K562 (cell line): ENCODE data around the gene PPOX. TPM values are rescaled to one million over a fixed set of nuclear protein-coding genes. Genes with fewer than 3 reads are reported as not detected.

Experiments
- ESRRA ChIP-seq: fragments of 450-650 bp; IDR thresholded peaks from 2 replicates; pipeline ENCODE4 v1.6.1; 2014; ENCODE audit warnings: low read depth, mild to moderate bottlenecking, moderate library complexity, borderline replicate concordance
- EWSR1 ChIP-seq: fragments of 450-650 bp; IDR thresholded peaks from 2 replicates; pipeline ENCODE4 v1.6.1; 2018; ENCODE audit warnings: borderline replicate concordance, mild to moderate bottlenecking, low read depth, moderate library complexity; ENCODE audit not compliant: partially characterized antibody
- GTF2E2 ChIP-seq: fragments of 200-800 bp; sonication (Bioruptor generic); IDR thresholded peaks from 2 replicates; pipeline ENCODE4 v1.6.1; 2016; ENCODE audit warnings: missing genetic modification characterization, missing compliant biosample characterization
- KDM4B ChIP-seq, 2 experiments: fragments of 450-650 bp in 1 of 2; sonication (generic) in 1 of 2; IDR thresholded peaks; 2 replicates each; pipeline ENCODE4 v1.6.1; 2016 to 2017; ENCODE audit warnings: borderline replicate concordance in 2 of 2, antibody characterized with exemption in 1 of 2, low read depth in 1 of 2, mild to moderate bottlenecking in 1 of 2
- POLR3A ChIP-seq: IDR thresholded peaks from 2 replicates; pipeline ENCODE4 v1.6.1; 2011; ENCODE audit warnings: borderline replicate concordance, mild to moderate bottlenecking, moderate library complexity; ENCODE audit not compliant: insufficient read length, insufficient read depth; ENCODE audit errors: extremely low read depth
- polyA plus RNA-seq, 8 experiments: library from polyadenylated mRNA; depleted of rRNA in 4 of 8; stranded (reverse) in 5 of 8; unstranded in 3 of 8; fragments of >200 nt; fragmentation: Nextera tagmentation in 2 of 8; fragmentation: Illumina TruSeq in 1 of 8; extraction: Ambion mirVana in 2 of 8; extraction: Trizol in 1 of 8; gene quantifications; 2 replicates each; pipeline versions ENCODE4 v1.2.1 to v1.2.3, GENCODE V29; 2011 to 2014; ENCODE audit warnings: inconsistent platforms in 1 of 8, missing spikeins in 1 of 8
- total RNA-seq, 7 experiments: library from RNA; depleted of rRNA in 6 of 7; stranded (reverse); fragments of >200 nt in 6 of 7; fragmentation: Illumina TruSeq in 2 of 7; extraction: Trizol in 2 of 7; gene quantifications; 2 replicates each; pipeline versions ENCODE4 v1.2.1 to v1.2.3, GENCODE V29; 2011 to 2021; ENCODE audit warnings: low replicate concordance in 1 of 7
- TF ChIP-seq, protein P1 (sequence below), 2 experiments: fragments of 450-650 bp in 1 of 2; sonication (generic) in 1 of 2; formaldehyde crosslinking in 1 of 2; IDR thresholded peaks; 2 replicates each; pipeline versions ENCODE4 v1.7.1 to v1.9.0; 2016 to 2022; ENCODE audit warnings: inconsistent platforms in 1 of 2, mild to moderate bottlenecking in 1 of 2, missing genetic modification reagents in 1 of 2
- TF ChIP-seq, protein P2 (sequence below): IDR thresholded peaks from 2 replicates; pipeline ENCODE4 v1.6.1; 2014; ENCODE audit warnings: antibody characterized with exemption

PPOX gene
- total and polyA plus RNA-seq, 9 of the 15 experiments (the other 6 are each of a cell fraction or from before 2014, with no cell fraction given): 17.0 to 57.1 (median 38.9) TPM

DNA sequence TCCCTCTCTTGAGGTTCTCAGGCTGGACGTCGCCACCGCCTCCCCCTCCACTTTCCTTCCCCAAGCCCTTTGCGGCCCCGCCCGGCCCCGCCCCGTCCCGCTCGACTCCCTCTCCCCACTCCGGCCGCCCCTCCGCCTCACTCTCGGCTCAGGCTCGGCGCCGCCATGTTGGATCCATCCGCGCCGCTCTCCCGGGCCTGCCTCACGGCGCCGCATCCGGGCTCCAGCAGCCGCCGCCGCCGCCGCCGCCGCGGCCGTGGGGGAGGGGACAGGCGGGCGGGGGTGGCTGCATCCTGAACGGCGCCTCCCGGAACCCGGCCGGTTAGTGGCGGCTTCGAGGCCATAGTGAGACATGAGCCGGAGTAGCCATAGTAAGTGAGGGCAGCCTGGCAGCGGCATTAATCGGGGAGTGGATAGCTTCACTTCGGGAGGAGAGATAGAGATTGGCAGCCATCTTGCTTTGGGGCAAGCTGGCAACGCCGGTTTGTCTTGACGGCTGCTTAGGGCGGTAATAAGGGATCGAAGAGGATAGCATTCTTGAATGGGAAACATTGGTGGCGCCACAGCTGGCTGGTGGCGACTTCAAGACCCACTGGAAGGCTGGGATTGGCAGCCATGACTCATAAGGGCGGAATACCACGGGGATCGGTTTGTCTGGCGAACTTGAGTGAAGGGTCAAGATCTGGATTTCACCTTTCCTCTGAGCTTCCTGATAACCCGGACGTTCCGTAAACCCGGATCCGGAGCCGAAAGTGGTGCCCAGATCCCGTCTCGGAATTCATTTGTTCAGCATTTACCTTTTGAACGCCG lies 33.6 kb upstream of the PPOX start, which contains the start of gene DEDD (continued):
- TF ChIP-seq, protein P1, sequence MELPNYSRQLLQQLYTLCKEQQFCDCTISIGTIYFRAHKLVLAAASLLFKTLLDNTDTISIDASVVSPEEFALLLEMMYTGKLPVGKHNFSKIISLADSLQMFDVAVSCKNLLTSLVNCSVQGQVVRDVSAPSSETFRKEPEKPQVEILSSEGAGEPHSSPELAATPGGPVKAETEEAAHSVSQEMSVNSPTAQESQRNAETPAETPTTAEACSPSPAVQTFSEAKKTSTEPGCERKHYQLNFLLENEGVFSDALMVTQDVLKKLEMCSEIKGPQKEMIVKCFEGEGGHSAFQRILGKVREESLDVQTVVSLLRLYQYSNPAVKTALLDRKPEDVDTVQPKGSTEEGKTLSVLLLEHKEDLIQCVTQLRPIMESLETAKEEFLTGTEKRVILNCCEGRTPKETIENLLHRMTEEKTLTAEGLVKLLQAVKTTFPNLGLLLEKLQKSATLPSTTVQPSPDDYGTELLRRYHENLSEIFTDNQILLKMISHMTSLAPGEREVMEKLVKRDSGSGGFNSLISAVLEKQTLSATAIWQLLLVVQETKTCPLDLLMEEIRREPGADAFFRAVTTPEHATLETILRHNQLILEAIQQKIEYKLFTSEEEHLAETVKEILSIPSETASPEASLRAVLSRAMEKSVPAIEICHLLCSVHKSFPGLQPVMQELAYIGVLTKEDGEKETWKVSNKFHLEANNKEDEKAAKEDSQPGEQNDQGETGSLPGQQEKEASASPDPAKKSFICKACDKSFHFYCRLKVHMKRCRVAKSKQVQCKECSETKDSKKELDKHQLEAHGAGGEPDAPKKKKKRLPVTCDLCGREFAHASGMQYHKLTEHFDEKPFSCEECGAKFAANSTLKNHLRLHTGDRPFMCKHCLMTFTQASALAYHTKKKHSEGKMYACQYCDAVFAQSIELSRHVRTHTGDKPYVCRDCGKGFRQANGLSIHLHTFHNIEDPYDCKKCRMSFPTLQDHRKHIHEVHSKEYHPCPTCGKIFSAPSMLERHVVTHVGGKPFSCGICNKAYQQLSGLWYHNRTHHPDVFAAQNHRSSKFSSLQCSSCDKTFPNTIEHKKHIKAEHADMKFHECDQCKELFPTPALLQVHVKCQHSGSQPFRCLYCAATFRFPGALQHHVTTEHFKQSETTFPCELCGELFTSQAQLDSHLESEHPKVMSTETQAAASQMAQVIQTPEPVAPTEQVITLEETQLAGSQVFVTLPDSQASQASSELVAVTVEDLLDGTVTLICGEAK (IDR thresholded peaks at IDR 0.05): peak; percentile 82
- TF ChIP-seq, protein P1 (CRISPR knock-in tag; IDR thresholded peaks at IDR 0.05): no peak
- TF ChIP-seq POLR3A (no peak), GTF2E2 (peak; percentile 63; the same call in 1 of the 2 replicates), KDM4B (IDR thresholded peaks at IDR 0.05; ENCODE audit: borderline replicate concordance in 2 of 2, low read depth in 1 of 2) (no peak; a peak in 1 of 4 replicates), ESRRA (peak; percentile 39; the same call in 1 of the 2 replicates), EWSR1 (no peak)
- TF ChIP-seq, protein P2, sequence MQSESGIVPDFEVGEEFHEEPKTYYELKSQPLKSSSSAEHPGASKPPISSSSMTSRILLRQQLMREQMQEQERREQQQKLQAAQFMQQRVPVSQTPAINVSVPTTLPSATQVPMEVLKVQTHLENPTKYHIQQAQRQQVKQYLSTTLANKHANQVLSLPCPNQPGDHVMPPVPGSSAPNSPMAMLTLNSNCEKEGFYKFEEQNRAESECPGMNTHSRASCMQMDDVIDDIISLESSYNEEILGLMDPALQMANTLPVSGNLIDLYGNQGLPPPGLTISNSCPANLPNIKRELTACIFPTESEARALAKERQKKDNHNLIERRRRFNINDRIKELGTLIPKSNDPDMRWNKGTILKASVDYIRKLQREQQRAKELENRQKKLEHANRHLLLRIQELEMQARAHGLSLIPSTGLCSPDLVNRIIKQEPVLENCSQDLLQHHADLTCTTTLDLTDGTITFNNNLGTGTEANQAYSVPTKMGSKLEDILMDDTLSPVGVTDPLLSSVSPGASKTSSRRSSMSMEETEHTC: no peak
